IMR-90 (cell line): ENCODE measurements around the gene KCNK17.

Experiments used
- CTCF ChIP-seq: conservative IDR thresholded peaks from 2 replicates; pipeline ENCODE4 v1.5.1; 2012; ENCODE audit warnings: mild to moderate bottlenecking, low read depth, low read length, improper control_type of control experiment
- FOS ChIP-seq: fragments of 150-350 bp; IDR thresholded peaks from 2 replicates; pipeline ENCODE4 v1.6.1; 2016; ENCODE audit warnings: low read depth, low read length
- MAZ ChIP-seq: IDR thresholded peaks from 2 replicates; pipeline ENCODE4 v1.6.1; 2012; ENCODE audit warnings: low read depth, mild to moderate bottlenecking, low read length, improper control_type of control experiment, moderate library complexity, borderline replicate concordance
- NFE2L2 ChIP-seq: fragments of 150-350 bp; IDR thresholded peaks from 2 replicates; pipeline ENCODE4 v1.6.1; 2016; ENCODE audit warnings: low read depth, mild to moderate bottlenecking, low read length
- POLR2A ChIP-seq: IDR thresholded peaks from 2 replicates; pipeline ENCODE4 v1.6.1; 2012; ENCODE audit warnings: mild to moderate bottlenecking, low read depth, low read length
- RAD21 ChIP-seq: IDR thresholded peaks from 2 replicates; pipeline ENCODE4 v1.6.1; 2012; ENCODE audit warnings: low read length, improper control_type of control experiment
- RCOR1 ChIP-seq: IDR thresholded peaks from 2 replicates; pipeline ENCODE4 v1.6.1; 2012; ENCODE audit warnings: mild to moderate bottlenecking, low read length, improper control_type of control experiment; ENCODE audit not compliant: insufficient replicate concordance
- RFX5 ChIP-seq: IDR thresholded peaks from 2 replicates; pipeline ENCODE4 v1.8.0; 2012; ENCODE audit warnings: low read depth, mild to moderate bottlenecking, low read length, moderate library complexity

GRCh38 chr6:39335780-39336545 is 21.7 kb upstream of the KCNK17 start:
- TF ChIP-seq RAD21 (no peak), CTCF (no peak), MAZ (no peak), RCOR1 (no peak), POLR2A (no peak), RFX5 (no peak), NFE2L2 (no peak), FOS (no peak)
